ENCODE data around the gene LIMK2. TPM values are rescaled to one million over a fixed set of nuclear protein-coding genes. Genes with fewer than 3 reads are reported as not detected.

Gene LIMK2
- total RNA-seq, 1 donor from 2014 or later, result 7.3 TPM

- no peak for ATAC-seq
- no peak for DNase-seq (ENCODE audit: low spot score)
Observed at GRCh38 chr22:31327806-31328543, 115.9 kb downstream of the LIMK2 start.

GRCh38 chr22:31328544-31328960, 116.5 kb downstream of the LIMK2 start:
- no peak for DNase-seq (ENCODE audit: low spot score)

GRCh38 chr22:31329029-31329428, 116.9 kb downstream of the LIMK2 start:
- no peak for DNase-seq (ENCODE audit: low spot score)
- no peak for ATAC-seq

More at GRCh38 chr22:31328544-31328960, 116.5 kb downstream of the LIMK2 start:
- ATAC-seq, result no peak

Other genes starting within 250 kb of the LIMK2 start
- 11.9 TPM for gene MORC2, start 243.5 kb upstream of the LIMK2 start, total RNA-seq
- gene TUG1, start 243.0 kb upstream of the LIMK2 start, total RNA-seq, result 18.2 TPM
- gene SMTN, start 131.0 kb upstream of the LIMK2 start, total RNA-seq, result 20.9 TPM
- gene SELENOM, start 104.7 kb upstream of the LIMK2 start, total RNA-seq, result 7.0 TPM
- gene INPP5J, start 89.3 kb upstream of the LIMK2 start, total RNA-seq, result 0.25 TPM
- not detected for gene PLA2G3, start 71.8 kb upstream of the LIMK2 start, total RNA-seq
- 33.5 TPM for gene RNF185, start 52.1 kb upstream of the LIMK2 start, total RNA-seq
- 3.2 TPM for gene PIK3IP1, start 80.2 kb downstream of the LIMK2 start, total RNA-seq
- gene PATZ1, start 134.0 kb downstream of the LIMK2 start, total RNA-seq, result 21.2 TPM
- 18.6 TPM for gene DRG1, start 187.3 kb downstream of the LIMK2 start, total RNA-seq